Measurements from ENCODE around the gene ARHGEF4. TPM values are rescaled to one million over a fixed set of nuclear protein-coding genes. Genes with fewer than 3 reads are reported as not detected.

ARHGEF4 gene
- total and polyA plus RNA-seq, 10 of the 15 experiments (the other 5 are each of a cell fraction or from before 2014, with no cell fraction given) = 0.02 to 0.24 (median 0.16) TPM; not detected in 6

GRCh38 chr2:130836501-130837174 is at the start of gene ARHGEF4 (continued):
- TF ChIP-seq DPF2 (IDR thresholded peaks at IDR 0.05) = 0 out of 2 replicates have a peak, but pooled peaks have one; percentile 21

GRCh38 chr2:130787841-130788240 is 48.9 kb upstream of the ARHGEF4 start:
- H3K27ac ChIP-seq (ENCODE audit: control insufficient read depth, insufficient read depth) = no peak overlapping the region
- DNase-seq (ENCODE audit: low read depth, low spot score) (no peak), ATAC-seq (no peak), FAIRE-seq (no peak)
- no peak overlapping the region for H3K4me2 ChIP-seq (ENCODE audit: control insufficient read depth, insufficient read depth)
- no peaks in the 10 kb centered on the region for H3K36me3 ChIP-seq (ENCODE audit: control insufficient read depth in 2 of 2, insufficient read depth in 2 of 2, low read length in 1 of 2)
- no peak overlapping the region for H3K9ac ChIP-seq (ENCODE audit: control insufficient read depth, insufficient read depth, low read length)
- ChIA-PET POLR2A (no interaction called here), RAD21 (ENCODE audit: unreplicated experiment) (no interaction called here), CTCF (no interaction called here), SMC1A (ENCODE audit: uncharacterized antibody, unreplicated experiment) (no interaction called here)
- BruUV-seq (replicated peaks) = no TSS peak
- H4K20me1 ChIP-seq (ENCODE audit: control insufficient read depth, insufficient read depth) = no peaks in the 10 kb centered on the region
- WGBS (ENCODE audit: insufficient coverage, insufficient replicate concordance, low lambda C conversion rate, missing lambda C conversion rate) = 61% methylated on average over 17 of the region's 17 CpGs
- intact Hi-C loops (cut with micrococcal nuclease; ENCODE audit: unreplicated experiment) (no loop called here), in situ Hi-C loops (cut with MboI) (no loop called here)
- H3K79me2 ChIP-seq (ENCODE audit: control insufficient read depth, insufficient read depth, low read length) = no peaks in the 10 kb centered on the region
- H2AFZ ChIP-seq (ENCODE audit: control insufficient read depth, low read depth, low read length) = no peak overlapping the region
- no peaks in the 10 kb centered on the region; a peak in 1 of 4 replicates for H3K27me3 ChIP-seq (replicated peaks in 1 of 2; ENCODE audit: control insufficient read depth in 2 of 2, insufficient read depth in 2 of 2, low read length in 1 of 2)
- TF ChIP-seq RB1 (IDR thresholded peaks at IDR 0.05; ENCODE audit: borderline replicate concordance) (no peak), NFXL1 (IDR thresholded peaks at IDR 0.05; ENCODE audit: borderline replicate concordance) (no peak), SUZ12 (IDR thresholded peaks at IDR 0.05; ENCODE audit: unreplicated experiment) (no peak), ZBED1 (IDR thresholded peaks at IDR 0.05; ENCODE audit: borderline replicate concordance) (no peak), ATF3 (IDR thresholded peaks at IDR 0.05; ENCODE audit: borderline replicate concordance, extremely low read depth, low read depth, low read length) (no peak)
- H3K4me1 ChIP-seq (ENCODE audit: control insufficient read depth, insufficient read depth, low read length) = no peaks in the 10 kb centered on the region
- no peaks in the 10 kb centered on the region for H3K9me3 ChIP-seq (replicated peaks; ENCODE audit: control insufficient read depth, insufficient read depth, low read length)
- H3K4me3 ChIP-seq = no peak overlapping the region
